ENCODE results near the gene MUC20.
"Not testable (repeated sequence)": the region's sequence is repeated elsewhere in the genome, so short reads cannot be mapped to it uniquely, and the experiment has no call there.

MUC20 gene

GRCh38 chr3:195690951-195691350 is 29.8 kb upstream of the MUC20 start:
- H3K4me3 ChIP-seq (ENCODE audit: low read length): no peak overlapping the region
- no peak for TF ChIP-seq ZNF274 (IDR thresholded peaks at IDR 0.05; ENCODE audit: low read depth, low read length)

GRCh38 chr3:195691596-195692353 is 29.0 kb upstream of the MUC20 start:
- H3K4me3 ChIP-seq (ENCODE audit: low read length): not testable (repeated sequence)

- no peak overlapping the region for H3K4me3 ChIP-seq (ENCODE audit: low read length)
- no peak for TF ChIP-seq ZNF274 (IDR thresholded peaks at IDR 0.05; ENCODE audit: low read depth, low read length)
These were observed 28.5 kb upstream of the MUC20 start for GRCh38 chr3:195692354-195692685.

GRCh38 chr3:195692781-195693427 is 27.9 kb upstream of the MUC20 start:
- no peak overlapping the region for H3K4me3 ChIP-seq (ENCODE audit: low read length)
- no peak for TF ChIP-seq ZNF274 (IDR thresholded peaks at IDR 0.05; ENCODE audit: low read depth, low read length)

- no peak overlapping the region for H3K4me3 ChIP-seq (ENCODE audit: low read length)
These were observed 27.2 kb upstream of the MUC20 start for GRCh38 chr3:195693428-195694216.

GRCh38 chr3:195694217-195695076 is 26.3 kb upstream of the MUC20 start:
- not testable (repeated sequence) for H3K4me3 ChIP-seq (ENCODE audit: low read length)

More at GRCh38 chr3:195693428-195694216, 27.2 kb upstream of the MUC20 start:
- TF ChIP-seq ZNF274 (IDR thresholded peaks at IDR 0.05; ENCODE audit: low read depth, low read length): no peak

GRCh38 chr3:195696632-195697278 is 24.0 kb upstream of the MUC20 start:
- no peak overlapping the region for H3K4me3 ChIP-seq (ENCODE audit: low read length)
- TF ChIP-seq ZNF274 (IDR thresholded peaks at IDR 0.05; ENCODE audit: low read depth, low read length): no peak

- TF ChIP-seq ZNF274 (IDR thresholded peaks at IDR 0.05; ENCODE audit: low read depth, low read length): no peak
- H3K4me3 ChIP-seq (ENCODE audit: low read length): no peak overlapping the region
These were observed 23.0 kb upstream of the MUC20 start for GRCh38 chr3:195697582-195698324.

GRCh38 chr3:195698325-195698646 is 22.5 kb upstream of the MUC20 start:
- no peak overlapping the region for H3K4me3 ChIP-seq (ENCODE audit: low read length)
- no peak for TF ChIP-seq ZNF274 (IDR thresholded peaks at IDR 0.05; ENCODE audit: low read depth, low read length)

GRCh38 chr3:195698647-195699387 is 22.0 kb upstream of the MUC20 start:
- no peak for TF ChIP-seq ZNF274 (IDR thresholded peaks at IDR 0.05; ENCODE audit: low read depth, low read length)
- H3K4me3 ChIP-seq (ENCODE audit: low read length): no peak overlapping the region

- no peak for TF ChIP-seq ZNF274 (IDR thresholded peaks at IDR 0.05; ENCODE audit: low read depth, low read length)
- H3K4me3 ChIP-seq (ENCODE audit: low read length): no peak overlapping the region
These were observed 21.4 kb upstream of the MUC20 start for GRCh38 chr3:195699388-195699771.

- no peak for TF ChIP-seq ZNF274 (IDR thresholded peaks at IDR 0.05; ENCODE audit: low read depth, low read length)
- H3K4me3 ChIP-seq (ENCODE audit: low read length): no peak overlapping the region
These were observed 20.9 kb upstream of the MUC20 start for GRCh38 chr3:195699860-195700259.

GRCh38 chr3:195700319-195700718 is 20.5 kb upstream of the MUC20 start:
- H3K4me3 ChIP-seq (ENCODE audit: low read length): no peak overlapping the region
- TF ChIP-seq ZNF274 (IDR thresholded peaks at IDR 0.05; ENCODE audit: low read depth, low read length): no peak
